ENCODE data around the gene CPT1C. TPM values are rescaled to one million over a fixed set of nuclear protein-coding genes. Genes with fewer than 3 reads are reported as not detected.

CPT1C gene
- total RNA-seq, 1 experiment from 2014 or later, result 2.0 TPM

DNA sequence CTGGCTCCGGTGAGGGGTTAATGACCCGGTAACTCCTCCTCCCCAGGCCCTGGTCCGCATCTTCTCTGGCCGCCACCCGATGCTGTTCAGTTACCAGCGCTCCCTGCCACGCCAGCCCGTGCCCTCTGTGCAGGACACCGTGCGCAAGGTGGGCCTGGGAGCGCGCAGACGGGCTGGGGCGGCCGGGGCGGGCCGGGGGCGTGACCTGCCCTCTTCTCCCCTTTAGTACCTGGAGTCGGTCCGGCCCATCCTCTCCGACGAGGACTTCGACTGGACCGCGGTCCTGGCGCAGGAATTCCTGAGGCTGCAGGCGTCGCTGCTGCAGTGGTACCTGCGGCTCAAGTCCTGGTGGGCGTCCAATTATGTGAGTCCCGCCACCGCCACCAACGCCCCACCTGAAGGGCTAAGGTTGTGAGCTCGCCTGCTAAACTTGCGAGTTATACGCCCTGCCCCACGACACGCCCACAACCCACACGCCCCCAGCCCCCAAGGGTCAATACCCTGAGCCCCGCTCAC is 10.4 kb downstream of the CPT1C start:
- H3K4me1 ChIP-seq, result no peaks in the 10 kb centered on the region
- peaks cover 3% of the 10 kb centered on the region for H3K27me3 Mint-ChIP-seq (ENCODE audit: insufficient read depth, unreplicated experiment)
- H3K4me3 ChIP-seq (ENCODE audit: low read depth, low read length), result peak overlapping the region; percentile 44
- TF ChIP-seq, protein P1, sequence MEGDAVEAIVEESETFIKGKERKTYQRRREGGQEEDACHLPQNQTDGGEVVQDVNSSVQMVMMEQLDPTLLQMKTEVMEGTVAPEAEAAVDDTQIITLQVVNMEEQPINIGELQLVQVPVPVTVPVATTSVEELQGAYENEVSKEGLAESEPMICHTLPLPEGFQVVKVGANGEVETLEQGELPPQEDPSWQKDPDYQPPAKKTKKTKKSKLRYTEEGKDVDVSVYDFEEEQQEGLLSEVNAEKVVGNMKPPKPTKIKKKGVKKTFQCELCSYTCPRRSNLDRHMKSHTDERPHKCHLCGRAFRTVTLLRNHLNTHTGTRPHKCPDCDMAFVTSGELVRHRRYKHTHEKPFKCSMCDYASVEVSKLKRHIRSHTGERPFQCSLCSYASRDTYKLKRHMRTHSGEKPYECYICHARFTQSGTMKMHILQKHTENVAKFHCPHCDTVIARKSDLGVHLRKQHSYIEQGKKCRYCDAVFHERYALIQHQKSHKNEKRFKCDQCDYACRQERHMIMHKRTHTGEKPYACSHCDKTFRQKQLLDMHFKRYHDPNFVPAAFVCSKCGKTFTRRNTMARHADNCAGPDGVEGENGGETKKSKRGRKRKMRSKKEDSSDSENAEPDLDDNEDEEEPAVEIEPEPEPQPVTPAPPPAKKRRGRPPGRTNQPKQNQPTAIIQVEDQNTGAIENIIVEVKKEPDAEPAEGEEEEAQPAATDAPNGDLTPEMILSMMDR (IDR thresholded peaks at IDR 0.05; ENCODE audit: insufficient read depth in 1 of 2, low read depth in 1 of 2, low read length in 1 of 2, severe bottlenecking in 1 of 2, unreplicated experiment in 1 of 2), result peak in 1 of 2 experiments; percentile 6
- no TSS peak for BruUV-seq (replicated peaks)
- H3K27me3 ChIP-seq (replicated peaks; ENCODE audit: control insufficient read depth, insufficient read depth, low read length), result no peaks in the 10 kb centered on the region
- no peak overlapping the region for H3K27ac Mint-ChIP-seq (ENCODE audit: unreplicated experiment)
- H3K36me3 Mint-ChIP-seq (ENCODE audit: insufficient read depth, unreplicated experiment), result peaks cover 5% of the 10 kb centered on the region
- no peaks in the 10 kb centered on the region for H3K9me3 ChIP-seq
- CTCF ChIA-PET, result no interaction called here
- H3K4me1 Mint-ChIP-seq (ENCODE audit: low read depth, unreplicated experiment), result peaks cover 11% of the 10 kb centered on the region
- intact Hi-C loops (cut with micrococcal nuclease; ENCODE audit: unreplicated experiment), result no loop called here
- POLR2A ChIA-PET, result no interaction called here
- peak overlapping the region; percentile 67 for H3K4me3 Mint-ChIP-seq (ENCODE audit: unreplicated experiment)
- DNase-seq, result peak in 1 of 2 experiments; percentile 53
- H3K36me3 ChIP-seq (ENCODE audit: control insufficient read depth, insufficient read depth, low read length), result no peaks in the 10 kb centered on the region
- H3K9me3 Mint-ChIP-seq (ENCODE audit: unreplicated experiment), result no peaks in the 10 kb centered on the region

DNA sequence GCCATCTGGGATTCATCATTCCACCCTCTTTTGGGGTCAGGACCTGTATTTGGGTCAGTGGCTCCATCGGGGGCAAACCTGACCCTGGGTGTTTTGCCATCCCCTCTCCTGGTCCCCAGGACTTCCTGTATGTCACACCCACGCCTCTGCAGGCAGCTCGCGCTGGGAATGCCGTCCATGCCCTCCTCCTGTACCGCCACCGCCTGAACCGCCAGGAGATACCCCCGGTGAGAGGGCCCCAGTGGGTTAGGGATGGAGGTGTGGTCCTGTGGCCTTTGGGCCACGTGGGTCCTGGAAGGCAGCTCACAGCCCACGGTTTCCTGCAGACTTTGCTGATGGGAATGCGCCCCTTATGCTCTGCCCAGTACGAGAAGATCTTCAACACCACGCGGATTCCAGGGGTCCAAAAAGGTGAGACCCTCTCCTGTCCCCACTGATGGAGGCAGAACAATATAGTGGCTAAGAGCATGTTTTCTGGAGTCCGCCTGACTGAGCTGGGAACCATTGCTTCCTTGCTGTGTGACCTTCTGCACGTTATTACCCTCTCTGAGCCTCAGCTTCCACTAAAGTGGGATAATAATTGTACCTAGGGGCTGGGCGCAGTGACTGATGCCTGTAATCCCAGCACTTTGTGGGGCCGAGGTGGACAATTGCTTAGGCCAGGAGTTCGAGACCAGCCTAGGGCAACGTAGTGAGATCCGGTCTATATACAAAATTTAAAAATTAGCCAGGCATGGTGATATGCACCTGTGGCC is 14.1 kb downstream of the CPT1C start:
- H3K36me3 Mint-ChIP-seq (ENCODE audit: insufficient read depth, unreplicated experiment), result no peaks in the 10 kb centered on the region
- Histone ChIP-seq H3K4me1 (no peaks in the 10 kb centered on the region), H3K36me3 (ENCODE audit: control insufficient read depth, insufficient read depth, low read length) (no peaks in the 10 kb centered on the region), H3K27me3 (replicated peaks; ENCODE audit: control insufficient read depth, insufficient read depth, low read length) (no peaks in the 10 kb centered on the region), H3K4me3 (ENCODE audit: low read depth, low read length) (no peak overlapping the region), H3K9me3 (no peaks in the 10 kb centered on the region)
- no TSS peak for BruUV-seq (replicated peaks)
- TF ChIP-seq, protein P1 (IDR thresholded peaks at IDR 0.05; ENCODE audit: insufficient read depth in 1 of 2, low read depth in 1 of 2, low read length in 1 of 2, severe bottlenecking in 1 of 2, unreplicated experiment in 1 of 2), result no peak
- H3K4me3 Mint-ChIP-seq (ENCODE audit: unreplicated experiment), result no peak overlapping the region
- intact Hi-C loops (cut with micrococcal nuclease; ENCODE audit: unreplicated experiment), result no loop called here
- H3K9me3 Mint-ChIP-seq (ENCODE audit: unreplicated experiment), result no peaks in the 10 kb centered on the region
- CTCF ChIA-PET, result interaction anchor here (0.6 kb wide), 1 partner anchor 135 kb away, joined by 3 read pairs; no protein-coding TSS in a partner anchor
- H3K27me3 Mint-ChIP-seq (ENCODE audit: insufficient read depth, unreplicated experiment), result peaks cover 3% of the 10 kb centered on the region
- no peak overlapping the region for H3K27ac Mint-ChIP-seq (ENCODE audit: unreplicated experiment)
- no peak for DNase-seq
- POLR2A ChIA-PET, result no interaction called here
- H3K4me1 Mint-ChIP-seq (ENCODE audit: low read depth, unreplicated experiment), result peaks cover 11% of the 10 kb centered on the region

DNA sequence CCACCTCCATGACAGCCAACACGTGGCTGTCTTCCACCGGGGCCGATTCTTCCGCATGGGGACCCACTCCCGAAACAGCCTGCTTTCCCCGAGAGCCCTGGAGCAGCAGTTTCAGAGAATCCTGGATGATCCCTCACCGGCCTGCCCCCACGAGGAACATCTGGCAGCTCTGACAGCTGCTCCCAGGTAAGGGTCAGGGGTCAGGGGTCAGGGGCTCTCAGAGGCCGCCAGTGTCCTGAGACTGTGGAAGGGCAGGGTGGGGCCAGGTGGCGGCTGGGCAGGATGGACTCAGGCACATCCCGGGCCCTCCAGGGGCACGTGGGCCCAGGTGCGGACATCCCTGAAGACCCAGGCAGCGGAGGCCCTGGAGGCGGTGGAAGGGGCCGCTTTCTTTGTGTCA is 15.0 kb downstream of the CPT1C start:
- Mint-ChIP-seq H3K27me3 (ENCODE audit: insufficient read depth, unreplicated experiment) (peaks cover 3% of the 10 kb centered on the region), H3K9me3 (ENCODE audit: unreplicated experiment) (no peaks in the 10 kb centered on the region), H3K36me3 (ENCODE audit: insufficient read depth, unreplicated experiment) (no peaks in the 10 kb centered on the region), H3K4me3 (ENCODE audit: unreplicated experiment) (no peak overlapping the region), H3K27ac (ENCODE audit: unreplicated experiment) (no peak overlapping the region), H3K4me1 (ENCODE audit: low read depth, unreplicated experiment) (peaks cover 6% of the 10 kb centered on the region)
- no peaks in the 10 kb centered on the region for H3K9me3 ChIP-seq
- H3K27me3 ChIP-seq (replicated peaks; ENCODE audit: control insufficient read depth, insufficient read depth, low read length), result no peaks in the 10 kb centered on the region
- DNase-seq, result no peak
- CTCF ChIA-PET, result interaction anchor here (0.6 kb wide), 1 partner anchor 136 kb away, joined by 3 read pairs; no protein-coding TSS in a partner anchor
- POLR2A ChIA-PET, result no interaction called here
- intact Hi-C loops (cut with micrococcal nuclease; ENCODE audit: unreplicated experiment), result no loop called here
- no peak overlapping the region for H3K4me3 ChIP-seq (ENCODE audit: low read depth, low read length)
- H3K36me3 ChIP-seq (ENCODE audit: control insufficient read depth, insufficient read depth, low read length), result no peaks in the 10 kb centered on the region
- no peaks in the 10 kb centered on the region for H3K4me1 ChIP-seq
- TF ChIP-seq, protein P1 (IDR thresholded peaks at IDR 0.05; ENCODE audit: insufficient read depth in 1 of 2, low read depth in 1 of 2, low read length in 1 of 2, severe bottlenecking in 1 of 2, unreplicated experiment in 1 of 2), result no peak
- no TSS peak for BruUV-seq (replicated peaks)
